BLaER1 (cell line): Measurements from ENCODE around the gene PXDN.
"Not testable (repeated sequence)": the region's sequence is repeated elsewhere in the genome, so short reads cannot be mapped to it uniquely, and the experiment has no call there.

Experiments
- H3K27ac ChIP-seq: shearing (Covaris generic); formaldehyde crosslinking; 2 replicates; pipeline ENCODE4 v1.8.1; 2022
- H3K27me3 ChIP-seq: shearing (Covaris generic); formaldehyde crosslinking; 2 replicates; pipeline ENCODE4 v1.8.1; 2022
- H3K36me3 ChIP-seq: shearing (Covaris generic); formaldehyde crosslinking; 2 replicates; pipeline ENCODE4 v1.8.1; 2022
- H3K4me1 ChIP-seq: shearing (Covaris generic); formaldehyde crosslinking; 2 replicates; pipeline ENCODE4 v1.8.1; 2022
- H3K4me2 ChIP-seq: shearing (Covaris generic); formaldehyde crosslinking; 2 replicates; pipeline ENCODE4 v1.8.1; 2022
- H3K4me3 ChIP-seq: shearing (Covaris generic); formaldehyde crosslinking; 2 replicates; pipeline ENCODE4 v1.8.1; 2022
- H3K9ac ChIP-seq: shearing (Covaris generic); formaldehyde crosslinking; 2 replicates; pipeline ENCODE4 v1.8.1; 2022
- H3K9me3 ChIP-seq: shearing (Covaris generic); formaldehyde crosslinking; 2 replicates; pipeline ENCODE4 v1.8.1; 2022
- H4K20me1 ChIP-seq: shearing (Covaris generic); formaldehyde crosslinking; 2 replicates; pipeline ENCODE4 v1.8.1; 2022
- Cebpa-rat ChIP-seq: shearing (Covaris generic); IDR thresholded peaks from 2 replicates; pipeline ENCODE4 v1.8.1; 2022

Gene PXDN

GRCh38 chr2:1736997-1737480, 7.3 kb downstream of the PXDN start:
- Histone ChIP-seq H3K9me3 (peaks cover 63% of the 10 kb centered on the region), H3K36me3 (peaks cover 87% of the 10 kb centered on the region), H3K27ac (no peak overlapping the region), H4K20me1 (peaks cover 99% of the 10 kb centered on the region), H3K4me1 (peaks cover 52% of the 10 kb centered on the region), H3K9ac (no peak overlapping the region), H3K4me3 (no peak overlapping the region), H3K4me2 (no peak overlapping the region), H3K27me3 (no peaks in the 10 kb centered on the region)
- no peak for TF ChIP-seq Cebpa-rat

GRCh38 chr2:1736045-1736444, 8.3 kb downstream of the PXDN start:
- Histone ChIP-seq H3K4me3 (peak overlapping the region; percentile 9; the same call in 1 of the 2 replicates), H4K20me1 (peaks cover 99% of the 10 kb centered on the region), H3K36me3 (peaks cover 84% of the 10 kb centered on the region), H3K4me2 (no peak overlapping the region), H3K27me3 (no peaks in the 10 kb centered on the region), H3K27ac (no peak overlapping the region), H3K4me1 (peaks cover 52% of the 10 kb centered on the region), H3K9ac (no peak overlapping the region), H3K9me3 (peaks cover 63% of the 10 kb centered on the region)
- TF ChIP-seq Cebpa-rat, result no peak

GRCh38 chr2:1733298-1733697, 11.0 kb downstream of the PXDN start:
- peaks cover 99% of the 10 kb centered on the region for H4K20me1 ChIP-seq
- H3K9ac ChIP-seq, H3K27me3 ChIP-seq, H3K4me3 ChIP-seq: not testable (repeated sequence)
- peaks cover 50% of the 10 kb centered on the region for H3K9me3 ChIP-seq
- H3K27ac ChIP-seq, result peak overlapping the region; percentile 82
- peaks cover 60% of the 10 kb centered on the region for H3K36me3 ChIP-seq
- peaks cover 56% of the 10 kb centered on the region for H3K4me1 ChIP-seq
- H3K4me2 ChIP-seq, result peak overlapping the region; percentile 85

DNA sequence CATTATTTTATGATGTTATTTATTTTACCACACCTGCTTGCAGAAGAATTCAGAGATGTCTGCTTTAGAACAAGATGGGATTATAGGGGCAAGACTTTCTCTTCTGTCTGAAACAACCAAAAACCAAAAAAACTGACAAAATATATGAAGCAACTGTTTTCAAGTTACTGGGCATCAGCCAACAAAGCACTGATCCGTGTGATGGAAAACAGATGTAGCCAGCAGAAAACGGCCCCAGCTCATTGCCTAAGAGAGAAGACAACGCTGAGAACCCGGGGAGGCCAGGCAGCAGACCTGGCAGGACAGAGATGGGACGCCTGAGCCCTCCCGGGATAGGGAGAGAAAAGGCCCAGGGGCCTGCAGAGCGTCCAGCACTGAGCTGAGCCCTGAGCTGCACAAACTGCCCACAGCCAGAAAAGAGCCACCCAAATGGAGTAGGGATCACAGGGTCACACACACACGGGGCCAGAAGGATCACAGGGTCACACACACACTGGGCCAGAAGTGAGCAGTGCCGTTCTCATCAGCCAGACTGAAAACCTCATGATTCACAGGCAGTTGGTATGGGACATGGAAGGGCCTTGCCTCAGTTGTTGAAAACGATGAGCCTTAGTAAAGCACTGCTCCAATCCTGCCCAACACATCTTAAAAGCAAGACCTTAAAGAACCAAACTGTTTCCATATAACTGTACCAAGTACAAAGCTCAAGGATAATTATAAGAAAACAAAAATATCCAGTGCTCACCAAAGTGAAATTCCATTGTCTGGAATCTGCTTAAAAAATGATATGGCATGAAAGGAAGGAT, 12.1 kb downstream of the PXDN start:
- Histone ChIP-seq H3K9ac (peak overlapping the region; percentile 58), H3K9me3 (peaks cover 39% of the 10 kb centered on the region), H3K27ac (peak overlapping the region; percentile 82), H3K27me3 (no peaks in the 10 kb centered on the region), H3K36me3 (peaks cover 52% of the 10 kb centered on the region), H3K4me2 (peak overlapping the region; percentile 85), H3K4me1 (peaks cover 67% of the 10 kb centered on the region), H3K4me3 (peak overlapping the region; percentile 26; the same call in 1 of the 2 replicates), H4K20me1 (peaks cover 99% of the 10 kb centered on the region)
- peak; percentile 47; the same call in 1 of the 2 replicates for TF ChIP-seq Cebpa-rat

- H3K36me3 ChIP-seq, result peaks cover 46% of the 10 kb centered on the region
- peaks cover 32% of the 10 kb centered on the region for H3K9me3 ChIP-seq
- H3K4me2 ChIP-seq, result peak overlapping the region; percentile 85
- no peak for TF ChIP-seq Cebpa-rat
- H3K27ac ChIP-seq, result peak overlapping the region; percentile 82
- peak overlapping the region; percentile 58 for H3K9ac ChIP-seq
- peak overlapping the region; percentile 26 for H3K4me3 ChIP-seq
- H4K20me1 ChIP-seq, result peaks cover 99% of the 10 kb centered on the region
- no peaks in the 10 kb centered on the region for H3K27me3 ChIP-seq
- peaks cover 74% of the 10 kb centered on the region for H3K4me1 ChIP-seq
Measured at GRCh38 chr2:1731447-1731962, 12.8 kb downstream of the PXDN start.

GRCh38 chr2:1730015-1730927, 14.0 kb downstream of the PXDN start:
- peaks cover 75% of the 10 kb centered on the region for H3K4me1 ChIP-seq
- peak overlapping the region; percentile 85 for H3K4me2 ChIP-seq
- H3K36me3 ChIP-seq, result peaks cover 33% of the 10 kb centered on the region
- TF ChIP-seq Cebpa-rat, result no peak
- H3K27me3 ChIP-seq, result no peaks in the 10 kb centered on the region
- H3K9me3 ChIP-seq, result peaks cover 20% of the 10 kb centered on the region
- H3K27ac ChIP-seq, result peak overlapping the region; percentile 82
- H4K20me1 ChIP-seq, result peaks cover 88% of the 10 kb centered on the region
- H3K4me3 ChIP-seq, result peak overlapping the region; percentile 26
- H3K9ac ChIP-seq, result peak overlapping the region; percentile 58

- peak overlapping the region; percentile 51 for H3K9ac ChIP-seq
- peaks cover 75% of the 10 kb centered on the region for H3K4me1 ChIP-seq
- H3K27ac ChIP-seq, result peak overlapping the region; percentile 82
- peaks cover 14% of the 10 kb centered on the region for H3K9me3 ChIP-seq
- TF ChIP-seq Cebpa-rat, result no peak
- H4K20me1 ChIP-seq, result peaks cover 85% of the 10 kb centered on the region
- peaks cover 23% of the 10 kb centered on the region for H3K36me3 ChIP-seq
- peak overlapping the region; percentile 8; the same call in 1 of the 2 replicates for H3K4me3 ChIP-seq
- no peaks in the 10 kb centered on the region for H3K27me3 ChIP-seq
- peak overlapping the region; percentile 85 for H3K4me2 ChIP-seq
Measured at GRCh38 chr2:1729242-1729641, 15.1 kb downstream of the PXDN start.

- TF ChIP-seq Cebpa-rat, result no peak
- Histone ChIP-seq H3K9me3 (peaks cover 10% of the 10 kb centered on the region), H3K36me3 (peaks cover 23% of the 10 kb centered on the region), H3K4me3 (peak overlapping the region; percentile 8), H3K27ac (peak overlapping the region; percentile 82), H3K27me3 (no peaks in the 10 kb centered on the region), H4K20me1 (peaks cover 86% of the 10 kb centered on the region), H3K9ac (peak overlapping the region; percentile 51), H3K4me1 (peaks cover 74% of the 10 kb centered on the region), H3K4me2 (peak overlapping the region; percentile 85)
Measured at GRCh38 chr2:1728821-1729220, 15.5 kb downstream of the PXDN start.

- Histone ChIP-seq H3K9me3 (peaks cover 4% of the 10 kb centered on the region; the same call in 1 of the 2 replicates), H3K4me3 (peak overlapping the region; percentile 46; the same call in 1 of the 2 replicates), H3K4me2 (peak overlapping the region; percentile 85), H3K9ac (peak overlapping the region; percentile 51), H3K27ac (peak overlapping the region; percentile 82), H3K36me3 (peaks cover 25% of the 10 kb centered on the region; the same call in 1 of the 2 replicates), H4K20me1 (peaks cover 86% of the 10 kb centered on the region), H3K4me1 (peaks cover 73% of the 10 kb centered on the region), H3K27me3 (no peaks in the 10 kb centered on the region)
- TF ChIP-seq Cebpa-rat, result peak; percentile 83
Measured at GRCh38 chr2:1727796-1728474, 16.4 kb downstream of the PXDN start.
